ENCODE results near the gene ZMIZ1. TPM values are rescaled to one million over a fixed set of nuclear protein-coding genes. Genes with fewer than 3 reads are reported as not detected.

ZMIZ1 gene
- total RNA-seq, 6 donors from 2014 or later = 51.0 to 99.2 (median 91.8) TPM

DNA sequence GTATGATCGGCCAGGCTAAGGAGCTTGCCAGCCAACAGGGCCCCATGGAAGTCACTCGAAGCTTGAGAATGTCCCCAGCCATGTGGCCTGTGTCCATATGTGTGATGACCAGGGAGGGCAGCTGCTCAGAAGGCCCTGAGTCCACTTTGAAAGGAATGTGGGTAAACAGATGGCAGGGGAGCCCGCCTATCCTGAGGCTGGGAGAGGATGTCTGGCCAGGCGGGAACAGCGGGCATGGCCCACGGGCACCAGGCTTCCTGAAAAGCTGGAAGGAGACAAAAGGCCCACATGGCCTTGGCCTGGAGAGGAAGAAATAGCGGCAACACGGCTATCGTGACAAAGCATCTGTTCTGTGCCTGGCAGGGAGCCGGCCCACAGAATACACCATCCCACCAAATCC lies 140.6 kb downstream of the ZMIZ1 start:
- H3K4me3 ChIP-seq = no peak overlapping the region
- H3K4me1 ChIP-seq = no peaks in the 10 kb centered on the region
- H3K27me3 ChIP-seq = no peaks in the 10 kb centered on the region
- DNase-seq (no peak), ATAC-seq (ENCODE audit: low FRiP score in 2 of 2) (no peak)
- 73 to 83% methylated on average over 8 to 10 of the region's 10 CpGs for WGBS, 2 donors
- H3K27ac ChIP-seq = no peak overlapping the region
- TF ChIP-seq, protein P1, sequence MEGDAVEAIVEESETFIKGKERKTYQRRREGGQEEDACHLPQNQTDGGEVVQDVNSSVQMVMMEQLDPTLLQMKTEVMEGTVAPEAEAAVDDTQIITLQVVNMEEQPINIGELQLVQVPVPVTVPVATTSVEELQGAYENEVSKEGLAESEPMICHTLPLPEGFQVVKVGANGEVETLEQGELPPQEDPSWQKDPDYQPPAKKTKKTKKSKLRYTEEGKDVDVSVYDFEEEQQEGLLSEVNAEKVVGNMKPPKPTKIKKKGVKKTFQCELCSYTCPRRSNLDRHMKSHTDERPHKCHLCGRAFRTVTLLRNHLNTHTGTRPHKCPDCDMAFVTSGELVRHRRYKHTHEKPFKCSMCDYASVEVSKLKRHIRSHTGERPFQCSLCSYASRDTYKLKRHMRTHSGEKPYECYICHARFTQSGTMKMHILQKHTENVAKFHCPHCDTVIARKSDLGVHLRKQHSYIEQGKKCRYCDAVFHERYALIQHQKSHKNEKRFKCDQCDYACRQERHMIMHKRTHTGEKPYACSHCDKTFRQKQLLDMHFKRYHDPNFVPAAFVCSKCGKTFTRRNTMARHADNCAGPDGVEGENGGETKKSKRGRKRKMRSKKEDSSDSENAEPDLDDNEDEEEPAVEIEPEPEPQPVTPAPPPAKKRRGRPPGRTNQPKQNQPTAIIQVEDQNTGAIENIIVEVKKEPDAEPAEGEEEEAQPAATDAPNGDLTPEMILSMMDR (IDR thresholded peaks at IDR 0.05) = no peak
- no peak for TF ChIP-seq EP300 (IDR thresholded peaks at IDR 0.05)
- TF ChIP-seq POLR2AphosphoS5 (IDR thresholded peaks at IDR 0.05) = no peak
- no peak for TF ChIP-seq POLR2A (IDR thresholded peaks at IDR 0.05)
- H3K9me3 ChIP-seq = no peaks in the 10 kb centered on the region
- peaks cover 3 to 96% (median 72%) of the 10 kb centered on the region in 4 donors for H3K36me3 ChIP-seq

DNA sequence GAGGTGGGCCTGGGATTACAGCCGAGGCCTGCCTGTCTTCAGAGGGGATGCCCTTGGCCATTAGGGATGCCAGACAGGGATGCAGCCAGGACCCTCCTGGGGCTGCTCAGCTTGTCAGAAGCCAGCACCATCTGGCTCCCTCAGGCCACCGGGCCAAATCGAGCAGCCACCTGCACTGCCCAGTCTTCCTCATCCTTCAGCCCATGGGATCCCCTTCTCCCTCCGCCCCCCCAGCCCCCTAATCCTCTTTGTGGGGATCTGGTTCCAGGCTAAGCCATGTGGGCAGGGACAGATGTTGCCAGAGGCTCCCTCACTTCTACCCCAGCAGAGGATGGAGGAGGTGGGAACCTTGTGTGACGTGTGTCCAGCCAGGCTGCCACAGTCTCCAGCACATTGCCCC lies 141.1 kb downstream of the ZMIZ1 start:
- 95 to 96% methylated on average over 4 to 5 of the region's 5 CpGs for WGBS, 2 donors
- TF ChIP-seq EP300 (IDR thresholded peaks at IDR 0.05) (no peak), POLR2AphosphoS5 (IDR thresholded peaks at IDR 0.05) (no peak), POLR2A (IDR thresholded peaks at IDR 0.05) (no peak)
- TF ChIP-seq, protein P1 (IDR thresholded peaks at IDR 0.05) = no peak
- Histone ChIP-seq H3K4me1 (no peaks in the 10 kb centered on the region), H3K9me3 (no peaks in the 10 kb centered on the region), H3K27me3 (no peaks in the 10 kb centered on the region), H3K4me3 (no peak overlapping the region), H3K27ac (no peak overlapping the region), H3K36me3 (peaks cover 3 to 96% (median 75%) of the 10 kb centered on the region in 4 donors)
- DNase-seq (no peak), ATAC-seq (ENCODE audit: low FRiP score in 2 of 2) (no peak)

DNA sequence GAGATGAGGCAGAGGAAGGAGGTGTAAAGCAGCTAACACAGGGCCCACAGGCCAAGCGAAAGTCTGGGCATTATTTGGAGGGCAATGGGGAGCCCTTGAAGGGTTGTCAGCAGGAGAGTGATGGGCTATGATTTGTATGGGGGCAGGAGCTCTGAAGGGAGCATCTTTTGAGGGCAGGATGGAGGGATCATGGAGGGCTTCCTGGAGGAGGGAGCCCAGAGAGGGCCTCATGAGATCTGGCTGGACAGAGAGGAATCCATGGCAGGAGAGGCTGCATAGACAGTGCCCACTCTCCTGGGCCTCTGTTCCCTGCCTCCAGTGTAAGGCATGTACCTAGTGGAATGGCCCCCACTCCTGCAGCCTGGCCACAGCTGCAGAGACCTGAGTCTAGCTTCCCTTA lies 141.9 kb downstream of the ZMIZ1 start:
- no peaks in the 10 kb centered on the region for H3K9me3 ChIP-seq
- H3K27ac ChIP-seq = no peak overlapping the region
- 86 to 100% methylated on average over 1 of the region's 1 CpG for WGBS, 2 donors
- H3K4me1 ChIP-seq = no peaks in the 10 kb centered on the region
- ATAC-seq (ENCODE audit: low FRiP score in 2 of 2) = no peak
- no peak for DNase-seq
- no peaks in the 10 kb centered on the region for H3K27me3 ChIP-seq
- TF ChIP-seq EP300 (IDR thresholded peaks at IDR 0.05) (no peak), POLR2AphosphoS5 (IDR thresholded peaks at IDR 0.05) (no peak)
- H3K4me3 ChIP-seq = no peak overlapping the region
- peaks cover 3 to 96% (median 78%) of the 10 kb centered on the region in 4 donors for H3K36me3 ChIP-seq

DNA sequence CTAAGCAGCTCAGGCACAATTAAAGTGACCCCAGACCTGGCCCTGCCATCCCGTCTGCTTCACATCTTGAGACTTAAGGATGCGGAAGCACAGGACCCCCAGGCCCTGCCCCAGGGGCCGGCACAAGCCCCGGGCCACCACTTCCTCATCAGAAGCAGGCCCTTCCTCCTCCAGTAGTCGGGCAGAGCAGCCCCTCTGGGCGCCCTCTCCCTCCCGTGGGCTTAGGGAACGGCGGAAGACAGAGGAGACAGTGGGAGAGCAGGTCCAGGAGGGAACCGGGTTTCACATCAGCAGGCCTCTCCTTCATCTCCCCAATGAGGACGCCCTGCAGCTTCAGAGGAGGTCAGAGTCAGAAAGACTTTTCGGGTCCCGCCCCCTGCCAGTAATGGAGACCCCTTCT lies 142.8 kb downstream of the ZMIZ1 start:
- no peaks in the 10 kb centered on the region for H3K27me3 ChIP-seq
- H3K36me3 ChIP-seq = peaks cover 7 to 96% (median 82%) of the 10 kb centered on the region in 4 donors
- TF ChIP-seq, protein P1 (IDR thresholded peaks at IDR 0.05) = no peak
- no peak for TF ChIP-seq EP300 (IDR thresholded peaks at IDR 0.05)
- no peak for TF ChIP-seq POLR2AphosphoS5 (IDR thresholded peaks at IDR 0.05)
- no peak for TF ChIP-seq POLR2A (IDR thresholded peaks at IDR 0.05)
- no peaks in the 10 kb centered on the region for H3K4me1 ChIP-seq
- H3K4me3 ChIP-seq = no peak overlapping the region
- DNase-seq (no peak), ATAC-seq (ENCODE audit: low FRiP score in 2 of 2) (no peak)
- peak overlapping the region in 1 of 4 donors; percentile 6 for H3K27ac ChIP-seq
- H3K9me3 ChIP-seq = no peaks in the 10 kb centered on the region
- 80 to 91% methylated on average over 10 to 13 of the region's 13 CpGs for WGBS, 2 donors

DNA sequence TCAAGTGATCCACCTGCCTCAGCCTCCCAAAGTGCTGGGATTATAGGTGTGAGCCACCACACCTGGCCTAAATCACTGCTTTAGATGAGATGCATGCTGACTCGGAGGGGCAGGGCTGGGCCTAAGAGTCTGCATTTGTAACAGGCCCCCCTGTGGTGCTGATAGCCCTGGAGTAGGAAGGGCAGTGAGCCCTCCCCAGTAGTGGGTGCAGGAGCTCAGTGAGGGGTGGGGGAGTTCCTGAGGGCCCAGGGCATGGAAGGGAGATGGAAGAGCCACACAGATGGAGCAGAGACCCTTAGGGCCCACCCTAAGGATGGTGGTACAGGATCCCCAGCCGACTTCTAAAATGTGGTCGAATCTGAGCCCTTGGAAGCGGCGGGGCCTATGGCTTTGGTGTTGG lies 146.8 kb downstream of the ZMIZ1 start:
- no peak for TF ChIP-seq POLR2A (IDR thresholded peaks at IDR 0.05)
- no peak for TF ChIP-seq EP300 (IDR thresholded peaks at IDR 0.05)
- TF ChIP-seq, protein P1 (IDR thresholded peaks at IDR 0.05) = no peak
- TF ChIP-seq POLR2AphosphoS5 (IDR thresholded peaks at IDR 0.05) = no peak
- 100% methylated on average over 4 to 5 of the region's 5 CpGs for WGBS, 2 donors
- H3K36me3 ChIP-seq = peaks cover 12 to 90% (median 66%) of the 10 kb centered on the region in 4 donors
- H3K27me3 ChIP-seq = no peaks in the 10 kb centered on the region
- ATAC-seq (ENCODE audit: low FRiP score in 2 of 2) (no peak), DNase-seq (no peak)
- no peak overlapping the region for H3K4me3 ChIP-seq
- H3K9me3 ChIP-seq = no peaks in the 10 kb centered on the region
- peaks cover 7 to 11% (median 10%) of the 10 kb centered on the region in 4 donors for H3K4me1 ChIP-seq
- no peak overlapping the region for H3K27ac ChIP-seq
